ENCODE measurements around the gene CDO1.
"Not testable (repeated sequence)": the region's sequence is repeated elsewhere in the genome, so short reads cannot be mapped to it uniquely, and the experiment has no call there.

Gene CDO1

GRCh38 chr5:115835481-115835880 is 19.0 kb upstream of the CDO1 start:
- H3K4me3 ChIP-seq (ENCODE audit: low read depth, low read length): no peak overlapping the region
- DNase-seq (ENCODE audit: low read depth): no peak

- no peak overlapping the region for H3K4me3 ChIP-seq (ENCODE audit: low read depth, low read length)
- DNase-seq (ENCODE audit: low read depth): no peak
Observed at GRCh38 chr5:115831163-115831768, 14.8 kb upstream of the CDO1 start.

- H3K4me3 ChIP-seq (ENCODE audit: low read depth, low read length): no peak overlapping the region
- DNase-seq (ENCODE audit: low read depth): no peak
Observed at GRCh38 chr5:115829913-115830312, 13.5 kb upstream of the CDO1 start.

GRCh38 chr5:115825948-115826347 is 9.5 kb upstream of the CDO1 start:
- DNase-seq (ENCODE audit: low read depth): no peak
- H3K4me3 ChIP-seq (ENCODE audit: low read depth, low read length): no peak overlapping the region

GRCh38 chr5:115824983-115825382 is 8.5 kb upstream of the CDO1 start:
- not testable (repeated sequence) for DNase-seq (ENCODE audit: low read depth); H3K4me3 ChIP-seq (ENCODE audit: low read depth, low read length)

GRCh38 chr5:115820846-115821245 is 4.4 kb upstream of the CDO1 start:
- H3K4me3 ChIP-seq (ENCODE audit: low read depth, low read length): no peak overlapping the region
- DNase-seq (ENCODE audit: low read depth): no peak

- no peak overlapping the region for H3K4me3 ChIP-seq (ENCODE audit: low read depth, low read length)
- no peak for DNase-seq (ENCODE audit: low read depth)
Observed at GRCh38 chr5:115818821-115819220, 2.4 kb upstream of the CDO1 start.

- DNase-seq (ENCODE audit: low read depth): no peak
Observed at GRCh38 chr5:115817386-115817785, 927 bp upstream of the CDO1 start.

GRCh38 chr5:115815693-115816225 is 700 bp downstream of the CDO1 start:
- no peak for DNase-seq (ENCODE audit: low read depth)
- H3K4me3 ChIP-seq (ENCODE audit: low read depth, low read length): peak overlapping the region; percentile 64

More at GRCh38 chr5:115817386-115817785, 927 bp upstream of the CDO1 start:
- H3K4me3 ChIP-seq (ENCODE audit: low read depth, low read length): no peak overlapping the region

- peak overlapping the region; percentile 64 for H3K4me3 ChIP-seq (ENCODE audit: low read depth, low read length)
- DNase-seq (ENCODE audit: low read depth): no peak
Observed at GRCh38 chr5:115815006-115815692, 1.3 kb downstream of the CDO1 start.

- no peak for DNase-seq (ENCODE audit: low read depth)
Observed at GRCh38 chr5:115813719-115814118, 2.7 kb downstream of the CDO1 start.

GRCh38 chr5:115812372-115812771 is 4.1 kb downstream of the CDO1 start:
- DNase-seq (ENCODE audit: low read depth): no peak
- no peak overlapping the region for H3K4me3 ChIP-seq (ENCODE audit: low read depth, low read length)

More at GRCh38 chr5:115813719-115814118, 2.7 kb downstream of the CDO1 start:
- H3K4me3 ChIP-seq (ENCODE audit: low read depth, low read length): no peak overlapping the region

- no peak for DNase-seq (ENCODE audit: low read depth)
- H3K4me3 ChIP-seq (ENCODE audit: low read depth, low read length): no peak overlapping the region
Observed at GRCh38 chr5:115811406-115811805, 5.1 kb downstream of the CDO1 start.

GRCh38 chr5:115810761-115811160 is 5.7 kb downstream of the CDO1 start:
- DNase-seq (ENCODE audit: low read depth): peak; percentile 42
- no peak overlapping the region for H3K4me3 ChIP-seq (ENCODE audit: low read depth, low read length)

- DNase-seq (ENCODE audit: low read depth): no peak
Observed at GRCh38 chr5:115809946-115810345, 6.5 kb downstream of the CDO1 start.

GRCh38 chr5:115808066-115808465 is 8.4 kb downstream of the CDO1 start:
- not testable (repeated sequence) for H3K4me3 ChIP-seq (ENCODE audit: low read depth, low read length); DNase-seq (ENCODE audit: low read depth)

More at GRCh38 chr5:115809946-115810345, 6.5 kb downstream of the CDO1 start:
- no peak overlapping the region for H3K4me3 ChIP-seq (ENCODE audit: low read depth, low read length)

GRCh38 chr5:115807654-115808052 is 8.8 kb downstream of the CDO1 start:
- DNase-seq (ENCODE audit: low read depth): no peak
- H3K4me3 ChIP-seq (ENCODE audit: low read depth, low read length): no peak overlapping the region

- no peak overlapping the region for H3K4me3 ChIP-seq (ENCODE audit: low read depth, low read length)
- DNase-seq (ENCODE audit: low read depth): no peak
Observed at GRCh38 chr5:115806986-115807653, 9.3 kb downstream of the CDO1 start.

GRCh38 chr5:115801984-115802383 is 14.5 kb downstream of the CDO1 start:
- no peak for DNase-seq (ENCODE audit: low read depth)
- no peak overlapping the region for H3K4me3 ChIP-seq (ENCODE audit: low read depth, low read length)

- no peak overlapping the region for H3K4me3 ChIP-seq (ENCODE audit: low read depth, low read length)
- DNase-seq (ENCODE audit: low read depth): no peak
Observed at GRCh38 chr5:115801152-115801551, 15.3 kb downstream of the CDO1 start.

Measured in skeletal muscle cell (primary cell).